KMS-11 (cell line): Measurements from ENCODE around the gene PITRM1.
"Not testable (repeated sequence)": the region's sequence is repeated elsewhere in the genome, so short reads cannot be mapped to it uniquely, and the experiment has no call there.

Experiments
- H2AFZ ChIP-seq: fragments of 200-600 bp; sonication (generic); 2 replicates; pipeline ENCODE4 v1.6.1; 2016; ENCODE audit warnings: antibody characterized with exemption, mixed run types, low read depth
- H3K27ac ChIP-seq: fragments of 200-600 bp; sonication (generic); 2 replicates; pipeline ENCODE4 v1.6.1; 2016; ENCODE audit warnings: mild to moderate bottlenecking, mixed run types
- H3K27me3 ChIP-seq: fragments of 200-600 bp; sonication (generic); 2 replicates; pipeline ENCODE4 v1.6.1; 2017; ENCODE audit warnings: mild to moderate bottlenecking, low read depth, mixed run types, moderate library complexity; ENCODE audit not compliant: insufficient read depth
- H3K36me3 ChIP-seq: fragments of 200-600 bp; sonication (generic); 2 replicates; pipeline ENCODE4 v1.6.1; 2017; ENCODE audit warnings: mild to moderate bottlenecking, mixed run types; ENCODE audit not compliant: insufficient read depth
- H3K4me1 ChIP-seq: fragments of 200-600 bp; sonication (generic); 2 replicates; pipeline ENCODE4 v1.6.1; 2016; ENCODE audit warnings: mild to moderate bottlenecking, low read depth, mixed run types; ENCODE audit not compliant: poor library complexity, severe bottlenecking
- H3K4me2 ChIP-seq: fragments of 200-600 bp; sonication (generic); 2 replicates; pipeline ENCODE4 v1.7.0; 2016; ENCODE audit warnings: mild to moderate bottlenecking, mixed run types
- H3K4me3 ChIP-seq: fragments of 200-600 bp; sonication (generic); IDR thresholded peaks from 2 replicates; pipeline ENCODE4 v1.6.1; 2017; ENCODE audit warnings: low read depth, low read length, mixed read lengths; ENCODE audit not compliant: insufficient read depth
- H3K79me2 ChIP-seq: fragments of 200-600 bp; sonication (generic); 2 replicates; pipeline ENCODE4 v1.6.1; 2016; ENCODE audit warnings: low read depth, mixed run types; ENCODE audit not compliant: insufficient read depth
- H3K9ac ChIP-seq: fragments of 200-600 bp; sonication (generic); 2 replicates; pipeline ENCODE4 v1.6.1; 2016; ENCODE audit warnings: mild to moderate bottlenecking, mixed run types
- H4K20me1 ChIP-seq: fragments of 200-600 bp; sonication (generic); 2 replicates; pipeline ENCODE4 v1.6.1; 2016; ENCODE audit warnings: mild to moderate bottlenecking, mixed run types; ENCODE audit not compliant: insufficient read depth
- CTCF ChIP-seq: fragments of 200-600 bp; sonication (generic); conservative IDR thresholded peaks from 2 replicates; pipeline ENCODE4 v1.6.1; 2017; ENCODE audit warnings: low read depth, mild to moderate bottlenecking, antibody characterized with exemption, low read length, moderate library complexity, mixed read lengths

Gene PITRM1

GRCh38 chr10:3173171-3173878 lies 743 bp upstream of the PITRM1 start:
- H3K4me3 ChIP-seq: no peak overlapping the region
- H3K4me2 ChIP-seq: peak overlapping the region; percentile 40
- H3K27ac ChIP-seq: no peak overlapping the region
- H3K4me1 ChIP-seq: peaks cover 8% of the 10 kb centered on the region
- H3K9ac ChIP-seq: no peak overlapping the region
- no peak for TF ChIP-seq CTCF
- no peaks in the 10 kb centered on the region for H3K27me3 ChIP-seq
- no peaks in the 10 kb centered on the region for H4K20me1 ChIP-seq
- peak overlapping the region; percentile 68; the same call in 1 of the 2 replicates for H2AFZ ChIP-seq
- H3K36me3 ChIP-seq: no peaks in the 10 kb centered on the region; the same call in 1 of the 2 replicates
- peaks cover 11% of the 10 kb centered on the region; the same call in 1 of the 2 replicates for H3K79me2 ChIP-seq

GRCh38 chr10:3172081-3172445 lies 519 bp downstream of the PITRM1 start:
- peak overlapping the region; percentile 40 for H3K27ac ChIP-seq

GRCh38 chr10:3171488-3171887 lies 1.1 kb downstream of the PITRM1 start:
- Histone ChIP-seq H2AFZ (peak overlapping the region; percentile 50; the same call in 1 of the 2 replicates), H3K79me2 (peaks cover 11% of the 10 kb centered on the region; the same call in 1 of the 2 replicates), H3K9ac (peak overlapping the region; percentile 61; the same call in 1 of the 2 replicates), H3K4me2 (peak overlapping the region; percentile 78), H3K27ac (0 out of 2 replicates have a peak overlapping the region, but pooled peaks have one; percentile 40)
- not testable (repeated sequence) for H3K27me3 ChIP-seq, H3K4me3 ChIP-seq, H4K20me1 ChIP-seq, H3K36me3 ChIP-seq, H3K4me1 ChIP-seq

More at GRCh38 chr10:3172081-3172445, 519 bp downstream of the PITRM1 start:
- Histone ChIP-seq H3K27me3 (no peaks in the 10 kb centered on the region), H3K4me3 (no peak overlapping the region), H3K4me2 (peak overlapping the region; percentile 78), H3K9ac (peak overlapping the region; percentile 61), H3K79me2 (peaks cover 11% of the 10 kb centered on the region; the same call in 1 of the 2 replicates), H3K4me1 (peaks cover 8% of the 10 kb centered on the region), H4K20me1 (no peaks in the 10 kb centered on the region), H3K36me3 (peaks cover under 1% of the 10 kb centered on the region; the same call in 1 of the 2 replicates), H2AFZ (peak overlapping the region; percentile 50)
- no peak for TF ChIP-seq CTCF

GRCh38 chr10:3169673-3170072 lies 2.9 kb downstream of the PITRM1 start:
- Histone ChIP-seq H3K4me2 (no peak overlapping the region), H3K36me3 (peaks cover 7% of the 10 kb centered on the region; the same call in 1 of the 2 replicates), H2AFZ (no peak overlapping the region), H4K20me1 (no peaks in the 10 kb centered on the region), H3K27me3 (no peaks in the 10 kb centered on the region), H3K9ac (no peak overlapping the region), H3K27ac (no peak overlapping the region), H3K4me3 (no peak overlapping the region), H3K79me2 (peaks cover 11% of the 10 kb centered on the region; the same call in 1 of the 2 replicates), H3K4me1 (peaks cover 8% of the 10 kb centered on the region)
- TF ChIP-seq CTCF: no peak

GRCh38 chr10:3169271-3169670 lies 3.3 kb downstream of the PITRM1 start:
- Histone ChIP-seq H3K36me3 (peaks cover 7% of the 10 kb centered on the region; the same call in 1 of the 2 replicates), H3K4me3 (no peak overlapping the region)
- TF ChIP-seq CTCF: no peak

More at GRCh38 chr10:3169271-3169670, 3.3 kb downstream of the PITRM1 start:
- Histone ChIP-seq H3K4me1 (peaks cover 8% of the 10 kb centered on the region), H3K27ac (no peak overlapping the region), H2AFZ (no peak overlapping the region), H3K4me2 (no peak overlapping the region), H3K9ac (no peak overlapping the region), H3K27me3 (no peaks in the 10 kb centered on the region), H4K20me1 (no peaks in the 10 kb centered on the region), H3K79me2 (peaks cover 11% of the 10 kb centered on the region; the same call in 1 of the 2 replicates)
